Bronchial epithelial cell (primary cell): Measurements from ENCODE around the gene SLC22A17. TPM values are rescaled to one million over a fixed set of nuclear protein-coding genes. Genes with fewer than 3 reads are reported as not detected.

ENCODE experiments used
- DNase-seq: peaks from one replicate; pipeline ENCODE4 v3.0.0-alpha.2; 2010; ENCODE audit warnings: low read depth
- FAIRE-seq: peaks from 2 replicates; lab custom pipeline; 2011; peaks lifted over from hg19 to GRCh38; lab: Jason Lieb, UNC
- H3K27me3 ChIP-seq: 2 replicates; pipeline ENCODE4 v1.5.1; 2011; ENCODE audit warnings: low read length; ENCODE audit not compliant: control insufficient read depth, insufficient read depth
- H3K36me3 ChIP-seq: 2 replicates; pipeline ENCODE4 v1.5.1; 2011; ENCODE audit warnings: low read length; ENCODE audit not compliant: control insufficient read depth, insufficient read depth
- H3K4me3 ChIP-seq: 2 replicates; pipeline ENCODE4 v1.5.1; 2011; ENCODE audit warnings: mild to moderate bottlenecking, low read depth, low read length, control low read depth
- CTCF ChIP-seq: IDR thresholded peaks from 2 replicates; pipeline ENCODE4 v1.5.1; 2011; ENCODE audit warnings: mild to moderate bottlenecking, moderate library complexity, low read length, control low read depth, inconsistent platforms; ENCODE audit not compliant: insufficient read depth, severe bottlenecking
- total RNA-seq: library from RNA; depleted of rRNA; stranded (reverse); fragments of >200 nt; gene quantifications from 2 replicates; pipeline ENCODE4 v1.2.1, GENCODE V29; 2014

The SLC22A17 gene
- total RNA-seq, 1 donor from 2014 or later = 0.79 TPM

- FAIRE-seq = no peak
- no peak for TF ChIP-seq CTCF
- DNase-seq = no peak
- Histone ChIP-seq H3K4me3 (no peak overlapping the region), H3K36me3 (no peaks in the 10 kb centered on the region), H3K27me3 (no peaks in the 10 kb centered on the region)
These were observed 23.0 kb upstream of the SLC22A17 start for GRCh38 chr14:23375527-23376251.

GRCh38 chr14:23373041-23373440, 20.4 kb upstream of the SLC22A17 start:
- no peaks in the 10 kb centered on the region for H3K36me3 ChIP-seq
- TF ChIP-seq CTCF = no peak
- no peak for DNase-seq
- H3K27me3 ChIP-seq = no peaks in the 10 kb centered on the region
- no peak overlapping the region for H3K4me3 ChIP-seq
- FAIRE-seq = no peak

GRCh38 chr14:23372509-23372908, 19.8 kb upstream of the SLC22A17 start, which contains the start of gene IL25:
IL25 (plus strand) TSS chr14:23372809.
- no peak for FAIRE-seq
- H3K36me3 ChIP-seq = no peaks in the 10 kb centered on the region

GRCh38 chr14:23371865-23372264, 19.2 kb upstream of the SLC22A17 start:
- Histone ChIP-seq H3K36me3 (no peaks in the 10 kb centered on the region), H3K4me3 (no peak overlapping the region), H3K27me3 (no peaks in the 10 kb centered on the region)
- FAIRE-seq (no peak), DNase-seq (no peak)
- TF ChIP-seq CTCF = no peak

More at GRCh38 chr14:23372509-23372908, 19.8 kb upstream of the SLC22A17 start, which contains the start of gene IL25:
- Histone ChIP-seq H3K4me3 (no peak within 1 kb of the TSS), H3K27me3 (no peaks in the 10 kb centered on the region)
- DNase-seq = no peak
- TF ChIP-seq CTCF = no peak

- Histone ChIP-seq H3K36me3 (no peaks in the 10 kb centered on the region), H3K4me3 (no peak overlapping the region), H3K27me3 (no peaks in the 10 kb centered on the region)
- DNase-seq (no peak), FAIRE-seq (no peak)
- no peak for TF ChIP-seq CTCF
These were observed 17.5 kb upstream of the SLC22A17 start for GRCh38 chr14:23370221-23370620.

- no peak for TF ChIP-seq CTCF
- no peak for FAIRE-seq
- Histone ChIP-seq H3K36me3 (no peaks in the 10 kb centered on the region), H3K27me3 (no peaks in the 10 kb centered on the region), H3K4me3 (peak overlapping the region; percentile 52)
- DNase-seq = peak; percentile 71
These were observed 13.8 kb upstream of the SLC22A17 start for GRCh38 chr14:23366426-23366921.
